D341Med (cell line): ENCODE data around the gene CDC42BPA.
"Not testable (repeated sequence)": the region's sequence is repeated elsewhere in the genome, so short reads cannot be mapped to it uniquely, and the experiment has no call there.

Experiments
- DNase-seq: peaks from one replicate; pipeline ENCODE4 v3.0.0; 2012; ENCODE audit warnings: low spot score

The CDC42BPA gene

GRCh38 chr1:227306689-227307088 is 11.6 kb downstream of the CDC42BPA start:
- DNase-seq = no peak

GRCh38 chr1:227305894-227306626 is 12.2 kb downstream of the CDC42BPA start:
- no peak for DNase-seq

- DNase-seq = no peak
These were observed 13.6 kb downstream of the CDC42BPA start for GRCh38 chr1:227304665-227305064.

GRCh38 chr1:227303662-227304061 is 14.6 kb downstream of the CDC42BPA start:
- no peak for DNase-seq

- no peak for DNase-seq
These were observed 17.6 kb downstream of the CDC42BPA start for GRCh38 chr1:227300682-227301081.

GRCh38 chr1:227299688-227300087 is 18.6 kb downstream of the CDC42BPA start:
- DNase-seq = no peak

GRCh38 chr1:227299241-227299627 is 19.1 kb downstream of the CDC42BPA start:
- DNase-seq = no peak

- DNase-seq = no peak
These were observed 19.6 kb downstream of the CDC42BPA start for GRCh38 chr1:227298512-227299240.

- DNase-seq = no peak
These were observed 21.1 kb downstream of the CDC42BPA start for GRCh38 chr1:227297073-227297793.

- no peak for DNase-seq
These were observed 22.7 kb downstream of the CDC42BPA start for GRCh38 chr1:227295609-227296008.

- DNase-seq = no peak
These were observed 32.5 kb downstream of the CDC42BPA start for GRCh38 chr1:227285745-227286144.

- DNase-seq = no peak
These were observed 36.9 kb downstream of the CDC42BPA start for GRCh38 chr1:227281371-227281770.

- no peak for DNase-seq
These were observed 37.5 kb downstream of the CDC42BPA start for GRCh38 chr1:227280836-227281235.

- DNase-seq = not testable (repeated sequence)
These were observed 42.1 kb downstream of the CDC42BPA start for GRCh38 chr1:227276156-227276693.

GRCh38 chr1:227273557-227273956 is 44.7 kb downstream of the CDC42BPA start:
- no peak for DNase-seq

- DNase-seq = no peak
These were observed 45.9 kb downstream of the CDC42BPA start for GRCh38 chr1:227272428-227272827.

- no peak for DNase-seq
These were observed 47.7 kb downstream of the CDC42BPA start for GRCh38 chr1:227270554-227270953.

GRCh38 chr1:227268943-227269342 is 49.3 kb downstream of the CDC42BPA start:
- no peak for DNase-seq

GRCh38 chr1:227265891-227266290 is 52.4 kb downstream of the CDC42BPA start:
- DNase-seq = no peak

GRCh38 chr1:227263869-227264268 is 54.4 kb downstream of the CDC42BPA start:
- DNase-seq = no peak

GRCh38 chr1:227261501-227261900 is 56.8 kb downstream of the CDC42BPA start:
- DNase-seq = no peak

- DNase-seq = no peak
These were observed 57.9 kb downstream of the CDC42BPA start for GRCh38 chr1:227260433-227260832.

- DNase-seq = no peak
These were observed 60.3 kb downstream of the CDC42BPA start for GRCh38 chr1:227257964-227258363.
